ENCODE measurements around the gene PRPF40B.

PRPF40B gene

DNA sequence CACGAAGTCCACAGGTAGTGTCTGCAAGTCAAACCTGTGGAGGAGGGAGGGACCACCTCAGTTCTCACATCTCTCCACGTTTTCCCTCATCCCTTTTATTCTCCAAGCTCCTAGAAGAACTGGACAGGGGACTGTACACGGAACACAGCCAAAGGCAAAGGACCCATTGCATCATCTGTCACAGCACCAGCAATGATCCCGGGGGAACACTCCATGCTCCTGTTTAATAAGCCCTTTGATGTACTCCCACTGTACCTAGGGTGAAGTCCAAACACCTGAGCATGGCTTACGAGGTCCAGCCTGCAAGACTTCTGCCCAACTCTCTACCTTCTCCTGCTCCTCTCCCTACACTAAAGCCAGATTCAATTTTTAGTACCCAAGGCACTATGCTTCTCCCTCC is 26.5 kb downstream of the PRPF40B start:
- DNase-seq (ENCODE audit: low read depth, low spot score), result no peak

GRCh38 chr12:49651855-49652254 is 28.5 kb downstream of the PRPF40B start:
- DNase-seq (ENCODE audit: low read depth, low spot score), result no peak
- H3K4me3 ChIP-seq (ENCODE audit: low read length), result no peak overlapping the region

More for the DNA sequence above, 26.5 kb downstream of the PRPF40B start:
- H3K4me3 ChIP-seq (ENCODE audit: low read length), result no peak overlapping the region

GRCh38 chr12:49652921-49653520 is 29.7 kb downstream of the PRPF40B start:
- no peak overlapping the region for H3K4me3 ChIP-seq (ENCODE audit: low read length)
- no peak for DNase-seq (ENCODE audit: low read depth, low spot score)

GRCh38 chr12:49654715-49655114 is 31.4 kb downstream of the PRPF40B start:
- DNase-seq (ENCODE audit: low read depth, low spot score), result no peak
- no peak overlapping the region for H3K4me3 ChIP-seq (ENCODE audit: low read length)

GRCh38 chr12:49655595-49656236 is 32.4 kb downstream of the PRPF40B start:
- DNase-seq (ENCODE audit: low read depth, low spot score), result no peak
- H3K4me3 ChIP-seq (ENCODE audit: low read length), result no peak overlapping the region

GRCh38 chr12:49658276-49658675 is 34.9 kb downstream of the PRPF40B start:
- DNase-seq (ENCODE audit: low read depth, low spot score), result no peak
- no peak overlapping the region for H3K4me3 ChIP-seq (ENCODE audit: low read length)

- no peak for DNase-seq (ENCODE audit: low read depth, low spot score)
- H3K4me3 ChIP-seq (ENCODE audit: low read length), result no peak overlapping the region
Measured at GRCh38 chr12:49659753-49660152, 36.4 kb downstream of the PRPF40B start.

GRCh38 chr12:49661191-49661590 is 37.8 kb downstream of the PRPF40B start:
- no peak for DNase-seq (ENCODE audit: low read depth, low spot score)
- no peak overlapping the region for H3K4me3 ChIP-seq (ENCODE audit: low read length)

DNA sequence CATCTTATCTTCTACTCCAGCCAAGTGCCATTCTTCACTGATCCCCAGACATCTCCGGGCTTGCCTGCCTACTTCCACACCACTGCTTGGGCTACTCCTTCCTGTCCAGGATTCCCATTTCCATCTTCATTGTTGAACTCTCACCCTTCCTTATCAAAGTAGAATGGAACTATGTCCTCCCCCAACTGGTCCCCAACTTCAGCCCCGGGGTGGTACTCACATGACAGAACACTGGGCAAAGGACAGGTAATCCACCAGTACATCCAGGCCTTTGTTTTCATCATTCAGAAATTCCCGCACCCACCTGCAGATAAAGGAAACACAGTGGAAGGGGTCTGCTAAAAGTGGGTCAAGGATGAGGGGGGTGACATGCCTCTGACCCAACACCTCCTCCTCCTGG is 38.4 kb downstream of the PRPF40B start:
- no peak for DNase-seq (ENCODE audit: low read depth, low spot score)
- no peak overlapping the region for H3K4me3 ChIP-seq (ENCODE audit: low read length)

GRCh38 chr12:49662998-49663843 is 39.9 kb downstream of the PRPF40B start:
- DNase-seq (ENCODE audit: low read depth, low spot score), result peak; percentile 96

GRCh38 chr12:49664167-49664566 is 40.8 kb downstream of the PRPF40B start:
- DNase-seq (ENCODE audit: low read depth, low spot score), result no peak
- H3K4me3 ChIP-seq (ENCODE audit: low read length), result no peak overlapping the region

More at GRCh38 chr12:49662998-49663843, 39.9 kb downstream of the PRPF40B start:
- peak overlapping the region; percentile 45 for H3K4me3 ChIP-seq (ENCODE audit: low read length)

DNA sequence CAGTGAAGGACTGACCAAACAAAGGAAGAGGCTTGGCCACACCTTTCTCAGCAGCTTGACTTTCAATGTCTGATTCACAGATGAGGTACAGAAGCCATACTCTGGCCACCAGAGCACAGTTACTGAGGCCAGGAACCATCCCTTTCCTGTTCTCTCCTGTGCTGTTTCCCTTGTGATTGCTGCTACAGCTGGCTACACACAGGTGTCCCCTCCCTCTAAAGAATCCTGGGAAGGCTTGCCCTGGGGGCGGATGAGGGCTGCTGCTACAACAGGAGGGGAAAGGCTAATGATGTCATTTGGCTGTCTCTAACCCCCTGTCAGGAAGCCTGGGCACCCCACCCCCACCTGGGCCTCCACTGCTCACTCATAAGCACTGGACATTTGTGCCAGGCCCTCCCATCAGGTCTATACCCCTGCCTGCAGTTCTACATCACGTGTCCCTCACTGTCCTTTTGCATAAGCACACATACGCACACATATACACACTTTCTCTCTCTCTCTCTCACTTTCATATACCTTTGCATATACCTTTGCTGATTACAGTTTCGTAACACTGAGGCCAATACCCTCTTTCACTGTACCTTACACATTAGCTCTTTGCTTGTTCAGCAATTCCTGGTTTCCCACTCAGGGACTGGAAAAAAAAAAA is 41.4 kb downstream of the PRPF40B start:
- DNase-seq (ENCODE audit: low read depth, low spot score), result no peak
- no peak overlapping the region for H3K4me3 ChIP-seq (ENCODE audit: low read length)

- no peak overlapping the region for H3K4me3 ChIP-seq (ENCODE audit: low read length)
- DNase-seq (ENCODE audit: low read depth, low spot score), result no peak
Measured at GRCh38 chr12:49665384-49665783, 42.0 kb downstream of the PRPF40B start.

- DNase-seq (ENCODE audit: low read depth, low spot score), result no peak
- H3K4me3 ChIP-seq (ENCODE audit: low read length), result no peak overlapping the region
Measured at GRCh38 chr12:49666176-49666575, 42.8 kb downstream of the PRPF40B start.

DNA sequence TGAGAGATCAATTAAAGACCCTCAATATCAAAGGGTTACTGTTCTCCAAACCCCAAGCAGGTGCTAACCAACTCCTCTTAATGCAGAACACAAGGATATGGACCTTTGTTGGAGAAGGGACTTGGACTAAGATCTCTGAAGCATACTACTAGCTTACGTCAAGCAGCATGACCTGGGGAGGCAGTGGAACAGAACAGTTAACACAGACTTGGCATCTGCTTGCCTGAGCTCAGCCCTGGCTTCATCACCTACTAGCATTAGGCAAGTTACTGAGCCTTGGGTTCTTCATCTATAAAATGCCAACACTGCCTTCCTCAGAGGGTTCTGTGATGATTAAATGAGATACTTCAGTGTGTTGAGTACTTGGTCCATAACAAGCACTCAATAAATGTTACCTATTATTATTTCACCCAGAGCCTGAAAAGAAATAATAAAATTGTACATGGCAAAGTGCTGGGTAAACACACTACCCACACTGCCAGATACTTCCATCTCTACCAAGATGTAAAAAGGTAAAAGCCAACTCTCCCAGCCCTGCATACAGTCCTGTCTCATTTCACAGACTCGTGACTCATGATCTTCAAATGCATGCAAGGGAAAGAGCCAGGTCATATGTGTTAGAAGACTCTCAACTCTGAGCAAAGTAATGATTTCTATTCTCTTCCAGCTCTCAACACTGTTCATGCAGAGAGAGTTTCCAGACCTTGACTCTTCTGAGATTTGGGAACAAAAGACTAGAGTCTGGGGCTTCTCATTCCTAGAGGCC is 44.1 kb downstream of the PRPF40B start:
- no peak for DNase-seq (ENCODE audit: low read depth, low spot score)
- no peak overlapping the region for H3K4me3 ChIP-seq (ENCODE audit: low read length)

GRCh38 chr12:49669796-49670195 is 46.4 kb downstream of the PRPF40B start:
- H3K4me3 ChIP-seq (ENCODE audit: low read length), result no peak overlapping the region
- DNase-seq (ENCODE audit: low read depth, low spot score), result no peak

DNA sequence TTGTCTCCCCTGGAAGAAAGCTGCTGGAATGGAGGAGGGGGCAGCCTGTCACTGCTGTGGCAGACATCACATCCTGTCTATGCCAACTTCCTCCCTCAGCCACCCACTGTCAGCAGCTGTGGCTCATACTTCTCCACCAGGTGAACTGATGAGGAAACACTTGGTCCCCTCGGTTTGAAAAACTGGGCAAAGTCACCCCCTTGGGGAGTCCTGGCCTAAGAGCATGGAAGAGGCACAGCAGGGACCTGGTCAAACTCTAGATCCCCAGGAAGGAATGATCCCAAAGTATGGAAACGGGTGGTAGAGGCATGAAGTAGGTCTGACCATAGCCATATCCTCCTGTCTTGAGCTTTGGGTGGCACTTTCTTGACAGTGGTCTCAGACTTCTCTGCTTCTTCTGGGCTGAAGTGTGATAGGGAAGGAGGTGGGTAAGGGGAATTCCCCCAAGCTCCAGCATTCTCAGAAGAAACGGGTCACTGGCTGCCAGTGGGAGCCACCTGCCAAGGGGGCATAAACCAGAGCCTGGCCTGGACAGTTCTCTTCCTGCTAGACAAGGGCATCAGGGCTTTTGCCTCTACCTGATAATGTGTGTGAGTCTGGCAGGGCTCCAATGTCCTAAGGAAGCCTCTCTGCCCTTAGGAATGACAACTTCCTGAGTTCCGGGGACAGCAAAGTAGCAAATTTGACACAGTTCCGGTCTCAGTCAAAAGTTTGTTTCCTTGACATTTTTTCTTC is 47.8 kb downstream of the PRPF40B start:
- peak; percentile 83 for DNase-seq (ENCODE audit: low read depth, low spot score)
- H3K4me3 ChIP-seq (ENCODE audit: low read length), result peak overlapping the region; percentile 42

All from Jurkat, Clone E6-1 (cell line).